Fibroblast of skin of right quadriceps (primary cell): ENCODE results near the gene TMC5.

Source experiments
- DNase-seq: peaks from one replicate; pipeline ENCODE4 v3.0.0-alpha.2; 2013

The TMC5 gene

GRCh38 chr16:19548144-19548543 is 130.5 kb downstream of the TMC5 start:
- no peak for DNase-seq
